ENCODE results near the gene NAV2.

The NAV2 gene

GRCh38 chr11:19933132-19933735, 220.6 kb downstream of the NAV2 start:
- TF ChIP-seq ZNF565 (CRISPR knock-in tag; conservative IDR thresholded peaks at IDR 0.05; ENCODE audit: low read depth) (no peak), PPARA (CRISPR knock-in tag; IDR thresholded peaks at IDR 0.05; ENCODE audit: borderline replicate concordance) (no peak), SNAI2 (CRISPR knock-in tag; IDR thresholded peaks at IDR 0.05) (no peak), TSHZ2 (CRISPR knock-in tag; IDR thresholded peaks at IDR 0.05) (no peak), ZFP3 (CRISPR knock-in tag; IDR thresholded peaks at IDR 0.05) (no peak), POU6F1 (CRISPR knock-in tag; IDR thresholded peaks at IDR 0.05; ENCODE audit: borderline replicate concordance, low read depth) (no peak), TCF4 (CRISPR knock-in tag; IDR thresholded peaks at IDR 0.05; ENCODE audit: borderline replicate concordance) (no peak), CREB5 (CRISPR knock-in tag; IDR thresholded peaks at IDR 0.05; ENCODE audit: low read depth) (no peak), PATZ1 (CRISPR knock-in tag; IDR thresholded peaks at IDR 0.05; ENCODE audit: borderline replicate concordance) (no peak), CSRNP3 (CRISPR knock-in tag; IDR thresholded peaks at IDR 0.05) (no peak), OSR1 (CRISPR knock-in tag; IDR thresholded peaks at IDR 0.05) (no peak), RARB (CRISPR knock-in tag; IDR thresholded peaks at IDR 0.05) (no peak), ARNTL (CRISPR knock-in tag; IDR thresholded peaks at IDR 0.05; ENCODE audit: borderline replicate concordance, low read depth) (no peak), ESRRG (CRISPR knock-in tag; IDR thresholded peaks at IDR 0.05) (no peak), ZNF70 (CRISPR knock-in tag; IDR thresholded peaks at IDR 0.05) (no peak)

GRCh38 chr11:19933801-19934488, 221.3 kb downstream of the NAV2 start:
- no peak for ATAC-seq
- TF ChIP-seq GLIS3 (CRISPR knock-in tag; IDR thresholded peaks at IDR 0.05) (no peak), ARNTL (CRISPR knock-in tag; IDR thresholded peaks at IDR 0.05; ENCODE audit: borderline replicate concordance, low read depth) (no peak)

More at GRCh38 chr11:19933132-19933735, 220.6 kb downstream of the NAV2 start:
- no peak for ATAC-seq

GRCh38 chr11:19934828-19935259, 222.2 kb downstream of the NAV2 start:
- TF ChIP-seq TSHZ2 (CRISPR knock-in tag; IDR thresholded peaks at IDR 0.05) = no peak
- TF ChIP-seq ZFP3 (CRISPR knock-in tag; IDR thresholded peaks at IDR 0.05) = peak; percentile 26; the same call in 1 of the 2 replicates
- TF ChIP-seq CSDC2 (CRISPR knock-in tag; IDR thresholded peaks at IDR 0.05) = no peak
- peak; percentile 64 for ATAC-seq

Measured in SK-N-SH treated with all-trans-retinoic acid at 6 μM for 48 hours (cell line).